Psoas muscle (tissue), 8 donors: ENCODE data around the gene ATP5PB. TPM values are rescaled to one million over a fixed set of nuclear protein-coding genes. Genes with fewer than 3 reads are reported as not detected.
A peak's percentile ranks its signal among the peaks of the same experiment; 100 is the strongest.

ENCODE experiments used
- ATAC-seq, 4 donors: fragments of 200-7000 bp; cut with Tn5 transposase; one replicate each; pipeline ENCODE4 v1.9.1; 2020; ENCODE audit warnings: moderate library complexity in 3 of 4, mild to moderate bottlenecking in 2 of 4
- DNase-seq, 2 donors: peaks; one replicate each; pipeline ENCODE4 v3.0.0-alpha.2; 2020
- H3K27ac ChIP-seq: fragments of 200-600 bp; one replicate; pipeline ENCODE4 v1.8.0; 2022
- H3K27me3 ChIP-seq, 3 donors: fragments of 200-600 bp in 1 of 3; one replicate each; pipeline versions ENCODE4 v1.6.1 to v1.8.0; 2013 to 2022; ENCODE audit warnings: low read length in 2 of 3, mild to moderate bottlenecking in 2 of 3, moderate library complexity in 1 of 3; ENCODE audit not compliant: insufficient read depth in 3 of 3
- H3K36me3 ChIP-seq, 2 donors: fragments of 200-600 bp in 1 of 2; one replicate each; pipeline versions ENCODE4 v1.6.1 to v1.8.0; 2013 to 2022; ENCODE audit warnings: low read depth in 1 of 2, mild to moderate bottlenecking in 1 of 2, moderate library complexity in 1 of 2; ENCODE audit not compliant: insufficient read depth in 1 of 2
- H3K4me1 ChIP-seq: fragments of 200-600 bp; one replicate; pipeline ENCODE4 v1.8.0; 2022
- H3K4me3 ChIP-seq: fragments of 200-600 bp; one replicate; pipeline ENCODE4 v1.8.0; 2022; ENCODE audit warnings: mild to moderate bottlenecking
- H3K9me3 ChIP-seq: fragments of 200-600 bp; one replicate; pipeline ENCODE4 v1.8.0; 2022
- CTCF ChIP-seq: fragments of 200-600 bp; IDR thresholded peaks from one replicate; pipeline ENCODE4 v1.8.0; 2022; ENCODE audit warnings: antibody characterized with exemption
- whole genome bisulfite sequencing, 3 donors: extraction: QIAGEN DNeasy Blood & Tissue Kit; methylation state at CpG; one replicate each; pipeline versions ENCODE4 v1.1.6 to v1.1.7; 2013; 5-methylcytosine and 5-hydroxymethylcytosine counted together
- intact Hi-C, 2 donors: fragments of 100-400 bp; cut with DNase I; formaldehyde crosslinking; loops; one replicate each; pipeline versions ENCODE4 v1.11.0 to v1.14.2; 2022
- polyA plus RNA-seq, 3 donors: library from polyadenylated mRNA; stranded (reverse); fragments of 200-250 nt; gene quantifications; one replicate each; pipeline ENCODE4 v1.2.3, GENCODE V29; 2013
- total RNA-seq, 4 donors: library from RNA; stranded (reverse); fragmentation: NEBNext Ultra II Directional in 2 of 4; extraction: Animal tissue kit (Norgen Biotek cat#: 25700) in 2 of 4; gene quantifications; one replicate each; pipeline versions ENCODE4 v1.2.1 to v1.2.4, GENCODE V29; 2021 to 2023
- donor health status: healthy with polysubstance abuse.
- donor health status: DM: no; HTN: no; CAD: no; lungs with moderate emphysema.
- donor health status: Bipolar disorder and iron deficiency.
- donor health status: healthy.
- donor health status: DM: yes; HTN: yes; CAD: no.
- donor health status: DM: no; HTN: no; CAD: no.
- donor health status: DM: no; HTN: no; CAD: no.
- donor health status: DM: yes; HTN: yes; CAD: no.

ATP5PB gene
- total and polyA plus RNA-seq, 7 donors: 272 to 649 (median 428) TPM

GRCh38 chr1:111474106-111474505, 24.8 kb downstream of the ATP5PB start:
- Histone ChIP-seq H3K4me3 (peak overlapping the region; percentile 43), H3K9me3 (no peaks in the 10 kb centered on the region), H3K27me3 (no peaks in the 10 kb centered on the region), H3K4me1 (no peaks in the 10 kb centered on the region), H3K27ac (peak overlapping the region; percentile 43), H3K36me3 (peaks cover 16 to 80% of the 10 kb centered on the region in 2 donors)
- ATAC-seq (no peak), DNase-seq (no peak)
- 48 to 54% (median 54%) methylated on average over 5 of the region's 5 CpGs for WGBS, 3 donors
- TF ChIP-seq CTCF: no peak
- intact Hi-C loops: no loop called here

GRCh38 chr1:111474521-111474920, 25.3 kb downstream of the ATP5PB start:
- TF ChIP-seq CTCF: no peak
- Histone ChIP-seq H3K4me3 (peak overlapping the region; percentile 43), H3K4me1 (no peaks in the 10 kb centered on the region), H3K36me3 (peaks cover 14 to 76% of the 10 kb centered on the region in 2 donors), H3K27me3 (no peaks in the 10 kb centered on the region), H3K9me3 (no peaks in the 10 kb centered on the region), H3K27ac (peak overlapping the region; percentile 43)
- WGBS, 3 donors: 68 to 73% (median 71%) methylated on average over 4 of the region's 4 CpGs
- DNase-seq: no peak
- intact Hi-C loops: no loop called here
- no peak for ATAC-seq

- Histone ChIP-seq H3K4me3 (no peak overlapping the region), H3K27ac (no peak overlapping the region), H3K9me3 (no peaks in the 10 kb centered on the region), H3K36me3 (peaks cover 6 to 64% of the 10 kb centered on the region in 2 donors), H3K4me1 (no peaks in the 10 kb centered on the region), H3K27me3 (no peaks in the 10 kb centered on the region)
- intact Hi-C loops: no loop called here
- DNase-seq (no peak), ATAC-seq (no peak)
- WGBS, 3 donors: 57 to 73% (median 67%) methylated on average over 5 of the region's 5 CpGs
- TF ChIP-seq CTCF: no peak
Measured at GRCh38 chr1:111475701-111476100, 26.4 kb downstream of the ATP5PB start.

GRCh38 chr1:111476214-111476613, 26.9 kb downstream of the ATP5PB start:
- TF ChIP-seq CTCF: no peak
- Histone ChIP-seq H3K9me3 (no peaks in the 10 kb centered on the region), H3K27ac (no peak overlapping the region), H3K27me3 (no peaks in the 10 kb centered on the region), H3K4me1 (no peaks in the 10 kb centered on the region), H3K36me3 (peaks cover 6 to 59% of the 10 kb centered on the region in 2 donors), H3K4me3 (no peak overlapping the region)
- no peak for DNase-seq
- no peak for ATAC-seq
- intact Hi-C loops: no loop called here

- TF ChIP-seq CTCF: no peak
- Histone ChIP-seq H3K36me3 (peaks cover 6 to 53% of the 10 kb centered on the region in 2 donors), H3K27me3 (no peaks in the 10 kb centered on the region), H3K4me3 (no peak overlapping the region), H3K9me3 (no peaks in the 10 kb centered on the region), H3K4me1 (peaks cover under 1% of the 10 kb centered on the region), H3K27ac (no peak overlapping the region)
- ATAC-seq (no peak), DNase-seq (no peak)
- intact Hi-C loops: no loop called here
- WGBS, 3 donors: 52 to 60% (median 58%) methylated on average over 2 of the region's 2 CpGs
Measured at GRCh38 chr1:111476761-111477309, 27.6 kb downstream of the ATP5PB start.
